PFSK-1 (cell line): Measurements from ENCODE around the gene HYCC1.

Source experiments
- FOXP2 ChIP-seq: optimal IDR thresholded peaks from 2 replicates; pipeline ENCODE3; 2011; ENCODE audit warnings: borderline replicate concordance, control low read depth, inconsistent platforms; ENCODE audit not compliant: insufficient read depth; ENCODE audit errors: extremely low read length, extremely low read depth
- REST ChIP-seq, 2 experiments: IDR thresholded peaks; 2 replicates each; pipeline versions ENCODE4 v1.6.1 to v1.8.0; 2011 to 2012; ENCODE audit warnings: low read depth in 2 of 2, low read length in 2 of 2, control low read depth in 1 of 2, inconsistent platforms in 1 of 2, mild to moderate bottlenecking in 1 of 2, moderate library complexity in 1 of 2; ENCODE audit not compliant: insufficient read depth in 1 of 2
- SIN3A ChIP-seq: IDR thresholded peaks from 2 replicates; pipeline ENCODE4 v1.6.1; 2012; ENCODE audit warnings: mild to moderate bottlenecking, low read length, moderate library complexity, borderline replicate concordance; ENCODE audit not compliant: insufficient read depth
- TAF1 ChIP-seq: IDR thresholded peaks from 2 replicates; pipeline ENCODE4 v1.6.1; 2012; ENCODE audit warnings: low read length, control low read depth, borderline replicate concordance; ENCODE audit not compliant: insufficient read depth

- TF ChIP-seq SIN3A (no peak), REST (IDR thresholded peaks at IDR 0.05; ENCODE audit: insufficient read depth in 1 of 2, low read depth in 2 of 2, low read length in 2 of 2) (no peak), TAF1 (no peak), FOXP2 (no peak)
These were observed 24.0 kb downstream of the HYCC1 start for GRCh38 chr7:22989643-22990587.
